Camera-type eye (tissue), 1 donor: ENCODE results near the gene PAPPA. TPM values are rescaled to one million over a fixed set of nuclear protein-coding genes. Genes with fewer than 3 reads are reported as not detected.

Experiments
- total RNA-seq: library from RNA; depleted of rRNA; stranded (reverse); fragments of >200 nt; gene quantifications from one replicate; pipeline ENCODE4 v1.2.3, GENCODE V29; 2014

The PAPPA gene
- total RNA-seq: 7.4 TPM

GRCh38 chr9:116153765-116154333 is at the start of gene PAPPA:
PAPPA (plus strand) TSS chr9:116153791; CDS start chr9:116154173, 382 bp downstream.

